GM12872 (cell line): ENCODE results near the gene LUC7L.

Source experiments
- TF ChIP-seq, protein P1 (sequence below): IDR thresholded peaks from 3 replicates; pipeline ENCODE4 v1.5.1; 2011; ENCODE audit warnings: low read depth, mild to moderate bottlenecking, low read length, moderate library complexity; ENCODE audit not compliant: insufficient read depth

Gene LUC7L

DNA sequence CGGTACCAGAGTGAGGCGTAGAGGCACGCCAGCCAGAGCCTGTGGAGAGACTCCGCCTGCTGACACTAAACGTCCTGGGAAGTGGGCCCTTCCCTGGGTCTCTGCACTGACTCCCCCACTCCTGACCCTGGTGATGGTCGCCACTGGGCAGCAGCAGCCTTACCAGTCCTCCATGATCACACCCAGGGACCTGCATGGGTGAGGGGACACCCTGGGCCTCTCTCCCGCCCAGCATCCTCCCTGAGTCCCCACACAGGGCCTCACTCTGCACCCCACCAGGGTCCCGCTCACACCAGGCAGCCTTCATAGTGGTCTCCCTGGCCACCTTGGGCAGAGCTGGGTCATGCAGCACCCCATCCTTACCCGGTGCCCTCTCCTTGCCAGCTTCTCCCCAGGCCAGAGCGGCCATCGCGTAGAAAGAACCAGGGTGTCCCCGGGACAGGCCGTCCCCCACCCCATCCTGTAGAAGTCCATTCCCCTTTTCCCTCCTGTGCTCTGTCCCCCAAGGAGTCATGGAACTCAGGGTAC is 35.8 kb upstream of the LUC7L start:
- TF ChIP-seq, protein P1, sequence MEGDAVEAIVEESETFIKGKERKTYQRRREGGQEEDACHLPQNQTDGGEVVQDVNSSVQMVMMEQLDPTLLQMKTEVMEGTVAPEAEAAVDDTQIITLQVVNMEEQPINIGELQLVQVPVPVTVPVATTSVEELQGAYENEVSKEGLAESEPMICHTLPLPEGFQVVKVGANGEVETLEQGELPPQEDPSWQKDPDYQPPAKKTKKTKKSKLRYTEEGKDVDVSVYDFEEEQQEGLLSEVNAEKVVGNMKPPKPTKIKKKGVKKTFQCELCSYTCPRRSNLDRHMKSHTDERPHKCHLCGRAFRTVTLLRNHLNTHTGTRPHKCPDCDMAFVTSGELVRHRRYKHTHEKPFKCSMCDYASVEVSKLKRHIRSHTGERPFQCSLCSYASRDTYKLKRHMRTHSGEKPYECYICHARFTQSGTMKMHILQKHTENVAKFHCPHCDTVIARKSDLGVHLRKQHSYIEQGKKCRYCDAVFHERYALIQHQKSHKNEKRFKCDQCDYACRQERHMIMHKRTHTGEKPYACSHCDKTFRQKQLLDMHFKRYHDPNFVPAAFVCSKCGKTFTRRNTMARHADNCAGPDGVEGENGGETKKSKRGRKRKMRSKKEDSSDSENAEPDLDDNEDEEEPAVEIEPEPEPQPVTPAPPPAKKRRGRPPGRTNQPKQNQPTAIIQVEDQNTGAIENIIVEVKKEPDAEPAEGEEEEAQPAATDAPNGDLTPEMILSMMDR = no peak

- TF ChIP-seq, protein P1 = no peak
Observed at GRCh38 chr16:264440-264951, 35.2 kb upstream of the LUC7L start.

GRCh38 chr16:263944-264343 is 34.7 kb upstream of the LUC7L start:
- TF ChIP-seq, protein P1 = no peak

DNA sequence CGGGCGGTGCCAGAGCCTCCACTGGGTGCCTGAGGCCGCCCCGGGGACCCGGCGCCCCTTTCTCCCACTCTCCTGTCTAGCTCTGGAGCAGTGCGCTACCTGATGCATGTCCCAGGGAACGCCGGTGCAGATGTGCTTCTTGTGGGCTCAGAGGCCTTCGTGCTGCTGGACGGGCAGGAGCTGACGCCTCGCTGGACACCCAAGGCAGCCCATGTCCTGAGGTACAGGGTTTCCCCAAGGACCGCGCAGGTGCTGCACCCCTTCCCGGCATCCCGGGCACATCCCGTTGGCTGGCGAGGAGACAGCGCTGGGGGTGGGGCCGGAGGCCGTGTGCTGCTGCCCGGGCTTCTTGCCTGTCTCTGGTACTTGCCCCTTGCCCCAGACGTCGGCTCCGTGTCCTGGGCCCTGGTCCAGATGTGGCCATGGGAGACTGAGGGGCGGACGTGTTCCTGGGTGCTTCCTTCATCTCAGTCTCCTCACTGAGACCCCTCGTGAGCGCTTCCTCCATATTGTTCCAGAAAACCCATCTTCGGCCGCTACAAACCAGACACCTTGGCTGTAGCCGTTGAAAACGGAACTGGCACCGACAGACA is 34.0 kb upstream of the LUC7L start:
- TF ChIP-seq, protein P1 = no peak

DNA sequence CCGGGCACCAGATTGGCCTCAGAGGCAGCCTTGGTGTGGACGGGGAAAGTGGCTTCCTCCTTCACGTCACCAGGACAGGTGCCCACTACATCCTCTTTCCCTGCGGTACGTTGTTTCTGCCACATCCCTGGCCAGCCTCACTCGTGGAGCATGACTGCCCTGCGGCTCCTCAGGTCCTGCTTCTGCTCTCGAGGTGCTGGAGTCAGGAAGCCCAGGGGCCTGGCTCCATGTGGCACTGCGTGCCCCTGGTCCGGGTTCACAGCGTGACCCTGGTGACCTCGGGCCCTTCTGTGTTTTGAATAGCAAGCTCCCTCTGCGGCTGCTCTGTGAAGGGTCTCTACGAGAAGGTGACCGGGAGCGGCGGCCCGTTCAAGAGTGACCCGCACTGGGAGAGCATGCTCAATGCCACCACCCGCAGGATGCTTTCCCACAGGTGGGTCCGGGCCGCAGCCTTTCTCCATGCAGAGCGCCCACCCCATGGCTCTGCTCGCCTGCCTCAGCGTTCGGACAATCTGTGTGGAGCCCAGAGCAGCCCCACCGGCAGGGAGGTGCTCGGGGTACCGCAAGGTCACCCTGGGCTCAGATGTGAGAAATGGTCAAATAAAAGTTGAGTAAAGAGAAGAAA is 33.0 kb upstream of the LUC7L start:
- TF ChIP-seq, protein P1 = no peak

GRCh38 chr16:261031-261691 is 31.9 kb upstream of the LUC7L start:
- TF ChIP-seq, protein P1 = no peak

GRCh38 chr16:260326-260725 is 31.1 kb upstream of the LUC7L start:
- TF ChIP-seq, protein P1 = no peak
